KMS-11 (cell line): ENCODE data around the gene SYNE3.

ENCODE experiments used
- H2AFZ ChIP-seq: fragments of 200-600 bp; sonication (generic); 2 replicates; pipeline ENCODE4 v1.6.1; 2016; ENCODE audit warnings: antibody characterized with exemption, mixed run types, low read depth
- H3K27ac ChIP-seq: fragments of 200-600 bp; sonication (generic); 2 replicates; pipeline ENCODE4 v1.6.1; 2016; ENCODE audit warnings: mild to moderate bottlenecking, mixed run types
- H3K27me3 ChIP-seq: fragments of 200-600 bp; sonication (generic); 2 replicates; pipeline ENCODE4 v1.6.1; 2017; ENCODE audit warnings: mild to moderate bottlenecking, low read depth, mixed run types, moderate library complexity; ENCODE audit not compliant: insufficient read depth
- H3K36me3 ChIP-seq: fragments of 200-600 bp; sonication (generic); 2 replicates; pipeline ENCODE4 v1.6.1; 2017; ENCODE audit warnings: mild to moderate bottlenecking, mixed run types; ENCODE audit not compliant: insufficient read depth
- H3K4me1 ChIP-seq: fragments of 200-600 bp; sonication (generic); 2 replicates; pipeline ENCODE4 v1.6.1; 2016; ENCODE audit warnings: mild to moderate bottlenecking, low read depth, mixed run types; ENCODE audit not compliant: poor library complexity, severe bottlenecking
- H3K4me2 ChIP-seq: fragments of 200-600 bp; sonication (generic); 2 replicates; pipeline ENCODE4 v1.7.0; 2016; ENCODE audit warnings: mild to moderate bottlenecking, mixed run types
- H3K4me3 ChIP-seq: fragments of 200-600 bp; sonication (generic); IDR thresholded peaks from 2 replicates; pipeline ENCODE4 v1.6.1; 2017; ENCODE audit warnings: low read depth, low read length, mixed read lengths; ENCODE audit not compliant: insufficient read depth
- H3K79me2 ChIP-seq: fragments of 200-600 bp; sonication (generic); 2 replicates; pipeline ENCODE4 v1.6.1; 2016; ENCODE audit warnings: low read depth, mixed run types; ENCODE audit not compliant: insufficient read depth
- H3K9ac ChIP-seq: fragments of 200-600 bp; sonication (generic); 2 replicates; pipeline ENCODE4 v1.6.1; 2016; ENCODE audit warnings: mild to moderate bottlenecking, mixed run types
- H4K20me1 ChIP-seq: fragments of 200-600 bp; sonication (generic); 2 replicates; pipeline ENCODE4 v1.6.1; 2016; ENCODE audit warnings: mild to moderate bottlenecking, mixed run types; ENCODE audit not compliant: insufficient read depth
- CTCF ChIP-seq: fragments of 200-600 bp; sonication (generic); conservative IDR thresholded peaks from 2 replicates; pipeline ENCODE4 v1.6.1; 2017; ENCODE audit warnings: low read depth, mild to moderate bottlenecking, antibody characterized with exemption, low read length, moderate library complexity, mixed read lengths

The SYNE3 gene, protein sequence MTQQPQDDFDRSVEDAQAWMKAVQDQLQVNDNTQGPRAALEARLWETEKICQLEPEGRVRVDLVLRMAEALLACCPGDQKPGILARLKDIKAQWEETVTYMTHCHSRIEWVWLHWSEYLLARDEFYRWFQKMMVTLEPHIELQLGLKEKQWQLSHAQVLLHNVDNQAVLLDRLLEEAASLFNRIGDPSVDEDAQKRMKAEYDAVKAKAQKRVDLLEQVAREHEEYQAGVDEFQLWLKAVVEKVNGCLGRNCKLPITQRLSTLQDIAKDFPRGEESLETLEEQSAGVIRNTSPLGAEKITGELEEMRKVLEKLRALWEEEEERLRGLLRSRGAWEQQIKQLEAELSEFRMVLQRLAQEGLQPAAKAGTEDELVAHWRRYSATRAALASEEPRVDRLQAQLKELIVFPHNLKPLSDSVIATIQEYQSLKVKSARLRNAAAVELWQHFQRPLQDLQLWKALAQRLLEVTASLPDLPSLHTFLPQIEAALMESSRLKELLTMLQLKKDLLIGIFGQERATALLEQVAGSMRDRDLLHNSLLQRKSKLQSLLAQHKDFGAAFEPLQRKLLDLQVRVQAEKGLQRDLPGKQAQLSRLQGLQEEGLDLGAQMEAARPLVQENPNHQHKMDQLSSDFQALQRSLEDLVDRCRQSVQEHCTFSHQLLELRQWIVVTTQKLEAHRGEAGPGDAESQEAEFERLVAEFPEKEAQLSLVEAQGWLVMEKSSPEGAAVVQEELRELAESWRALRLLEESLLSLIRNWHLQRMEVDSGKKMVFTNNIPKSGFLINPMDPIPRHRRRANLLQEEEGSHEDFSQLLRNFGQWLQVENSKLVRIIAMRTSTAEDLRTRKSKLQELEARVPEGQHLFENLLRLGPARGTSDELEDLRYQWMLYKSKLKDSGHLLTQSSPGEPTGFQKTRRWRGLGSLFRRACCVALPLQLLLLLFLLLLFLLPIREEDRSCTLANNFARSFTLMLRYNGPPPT

DNA sequence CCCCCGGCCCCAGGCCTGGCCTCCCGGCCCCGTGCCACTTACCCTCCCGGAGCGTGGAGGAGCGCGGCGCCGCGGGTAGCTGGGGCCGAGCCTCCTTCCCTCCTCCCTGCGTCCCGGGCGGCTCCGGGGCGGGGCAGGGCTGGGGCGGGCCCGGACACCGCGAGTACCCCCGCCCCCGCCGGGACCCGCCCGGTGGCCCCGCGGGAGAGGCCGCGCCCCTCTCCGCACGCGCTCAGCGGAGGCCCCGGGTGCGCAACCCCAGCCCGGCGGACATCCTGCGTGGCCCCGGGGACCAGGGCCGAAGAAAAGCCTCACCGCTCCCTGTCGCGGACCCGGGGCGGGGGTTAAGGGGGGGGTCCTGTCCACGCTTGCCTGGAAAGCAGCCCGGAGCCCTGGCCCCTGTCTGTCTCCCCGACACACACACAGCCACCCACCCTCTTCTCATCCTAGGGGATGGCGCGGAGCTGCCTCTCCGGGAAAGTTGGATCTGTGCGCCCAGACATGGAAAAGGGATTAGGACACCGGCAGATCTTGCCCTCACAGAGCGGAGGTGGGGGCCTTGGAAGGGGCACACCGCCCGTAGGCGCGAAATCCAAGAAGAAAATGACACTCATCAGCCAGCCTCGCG, at the start of gene SYNE3:
SYNE3 (minus strand) TSS at position 97 of the 628 bp plus-strand sequence. CDS start 40,829 bp downstream, outside the sequence.
- Histone ChIP-seq H2AFZ (peak within 1 kb of the TSS; percentile 52; the same call in 1 of the 2 replicates), H3K79me2 (peaks cover 30% of the 10 kb centered on the region)

GRCh38 chr14:95564060-95564459, 47.6 kb upstream of the SYNE3 start:
- Histone ChIP-seq H3K4me3 (no peak overlapping the region), H3K36me3 (no peaks in the 10 kb centered on the region), H3K4me2 (no peak overlapping the region), H3K4me1 (no peaks in the 10 kb centered on the region), H4K20me1 (no peaks in the 10 kb centered on the region), H3K27ac (no peak overlapping the region), H3K79me2 (no peaks in the 10 kb centered on the region), H2AFZ (no peak overlapping the region), H3K27me3 (no peaks in the 10 kb centered on the region), H3K9ac (no peak overlapping the region)
- no peak for TF ChIP-seq CTCF

More for the DNA sequence above, at the start of gene SYNE3:
- no peaks in the 10 kb centered on the region for H4K20me1 ChIP-seq
- peak within 1 kb of the TSS; percentile 68 for H3K9ac ChIP-seq
- H3K36me3 ChIP-seq = no peaks in the 10 kb centered on the region
- TF ChIP-seq CTCF = no peak
- H3K27me3 ChIP-seq = no peaks in the 10 kb centered on the region
- H3K27ac ChIP-seq = peak within 1 kb of the TSS; percentile 93
- peak within 1 kb of the TSS; percentile 100 for H3K4me2 ChIP-seq
- H3K4me3 ChIP-seq = no peak within 1 kb of the TSS
- H3K4me1 ChIP-seq = peaks cover 56% of the 10 kb centered on the region

GRCh38 chr14:95562892-95563685, 46.6 kb upstream of the SYNE3 start:
- no peak overlapping the region for H3K9ac ChIP-seq
- no peaks in the 10 kb centered on the region for H3K79me2 ChIP-seq
- TF ChIP-seq CTCF = no peak
- no peak overlapping the region for H3K4me2 ChIP-seq
- H3K27me3 ChIP-seq = no peaks in the 10 kb centered on the region
- H3K4me1 ChIP-seq = no peaks in the 10 kb centered on the region
- no peak overlapping the region for H2AFZ ChIP-seq
- H3K27ac ChIP-seq = no peak overlapping the region
- no peak overlapping the region for H3K4me3 ChIP-seq
- H4K20me1 ChIP-seq = no peaks in the 10 kb centered on the region
- no peaks in the 10 kb centered on the region for H3K36me3 ChIP-seq

DNA sequence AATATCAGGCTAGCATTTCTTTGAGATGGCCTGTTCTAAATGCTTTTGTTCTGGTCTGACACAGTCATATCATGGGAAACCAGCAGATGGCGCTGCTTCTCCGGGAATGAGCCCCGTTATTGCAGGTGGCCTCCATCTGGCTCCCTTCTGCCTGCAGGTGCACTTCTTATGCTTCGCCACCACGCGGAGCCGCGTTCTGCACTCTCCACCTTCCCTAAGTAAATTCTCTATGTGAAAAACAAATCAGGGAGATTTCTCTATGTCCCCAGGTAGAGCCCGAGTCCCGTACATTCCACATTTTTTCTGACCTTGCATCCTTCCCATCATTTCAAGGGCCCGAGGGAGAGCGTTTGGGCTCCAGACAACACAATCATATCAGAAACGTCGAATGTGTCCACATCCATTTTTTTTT, 44.6 kb upstream of the SYNE3 start:
- H3K4me3 ChIP-seq = no peak overlapping the region
- H3K36me3 ChIP-seq = no peaks in the 10 kb centered on the region
- no peak overlapping the region for H3K27ac ChIP-seq
- no peak overlapping the region for H2AFZ ChIP-seq
- H3K27me3 ChIP-seq = no peaks in the 10 kb centered on the region
- TF ChIP-seq CTCF = peak; percentile 93
- H3K4me2 ChIP-seq = no peak overlapping the region
- H3K79me2 ChIP-seq = no peaks in the 10 kb centered on the region
- no peak overlapping the region for H3K9ac ChIP-seq
- no peaks in the 10 kb centered on the region for H4K20me1 ChIP-seq
- H3K4me1 ChIP-seq = no peaks in the 10 kb centered on the region
